ENCODE data around the gene METTL23. TPM values are rescaled to one million over a fixed set of nuclear protein-coding genes. Genes with fewer than 3 reads are reported as not detected.

METTL23 gene
- total RNA-seq, 1 experiment from 2014 or later = 57.8 TPM

GRCh38 chr17:76735006-76735405 lies 8.4 kb downstream of the METTL23 start:
- ATAC-seq (no peak), DNase-seq (ENCODE audit: low read depth, low spot score) (no peak)
- no peaks in the 10 kb centered on the region for H3K9me3 ChIP-seq (ENCODE audit: control insufficient read depth in 1 of 2, insufficient read depth in 1 of 2, low read depth in 1 of 2, low read length in 2 of 2)
- H3K4me1 ChIP-seq (ENCODE audit: control insufficient read depth in 1 of 2, insufficient read depth in 2 of 2, low read length in 2 of 2) = peaks cover 16 to 34% of the 10 kb centered on the region in 2 experiments
- peaks cover 39% of the 10 kb centered on the region for H4K20me1 ChIP-seq (ENCODE audit: insufficient read depth)
- peak overlapping the region; percentile 92; the same call in 1 of the 2 replicates for H3K27ac ChIP-seq (ENCODE audit: low read depth, low read length)
- H3K4me2 ChIP-seq (ENCODE audit: low read length) = peak overlapping the region; percentile 83
- POLR2A ChIA-PET = interaction anchor here (3.7 kb wide), 1 partner anchor 8 kb away, joined by 27 read pairs; the partner anchor contains the start of genes JMJD6 and METTL23
- H3K4me3 ChIP-seq (replicated peaks in 1 of 2; ENCODE audit: low read depth in 1 of 2, low read length in 2 of 2) = peak overlapping the region; percentile 71 to 91
- BruUV-seq (replicated peaks) = no TSS peak
- H3K27me3 ChIP-seq (ENCODE audit: insufficient read depth, low read length) = no peaks in the 10 kb centered on the region
- RAD21 ChIA-PET (ENCODE audit: low non-redundant PET in 1 of 2, low total read pairs in 2 of 2, uncharacterized antibody in 2 of 2, unreplicated experiment in 2 of 2) = no interaction called here
- intact Hi-C loops (cut with micrococcal nuclease) = loop anchor here (1.0 kb wide), 1 partner anchor 8 kb away; no protein-coding TSS in a partner anchor
- peaks cover 34 to 52% of the 10 kb centered on the region in 2 experiments for H3K36me3 ChIP-seq (ENCODE audit: control insufficient read depth in 1 of 2, insufficient read depth in 2 of 2, low read length in 2 of 2)
- H3K79me2 ChIP-seq (ENCODE audit: insufficient read depth, low read length) = peaks cover 67% of the 10 kb centered on the region
- TF ChIP-seq REST (IDR thresholded peaks at IDR 0.05; ENCODE audit: low read depth) (no peak), ZFX (IDR thresholded peaks at IDR 0.05) (no peak), CEBPB (IDR thresholded peaks at IDR 0.05; ENCODE audit: low read depth) (no peak), ATF3 (IDR thresholded peaks at IDR 0.05) (no peak), ZNF274 (IDR thresholded peaks at IDR 0.05; ENCODE audit: low read depth, low read length) (no peak), JUND (IDR thresholded peaks at IDR 0.05) (no peak; the same call in 1 of the 2 replicates), POLR2AphosphoS5 (IDR thresholded peaks at IDR 0.05; ENCODE audit: low read depth, low read length) (0 out of 2 replicates have a peak, but pooled peaks have one; percentile 5)
- H3K9me2 ChIP-seq (ENCODE audit: insufficient read depth) = no peaks in the 10 kb centered on the region
- peak overlapping the region; percentile 97 for H3K9ac ChIP-seq (ENCODE audit: low read length)
- no peak overlapping the region for H2AFZ ChIP-seq (ENCODE audit: low read depth, low read length, poor library complexity, severe bottlenecking)
- CTCF ChIA-PET = interaction anchor here (1.6 kb wide), 1 partner anchor 7 kb away, joined by 5 read pairs; no protein-coding TSS in a partner anchor

Data from HCT116 (cell line).